Thyroid gland (tissue), 4 donors: ENCODE data around the gene WDR7.

Experiments
- POLR2A ChIP-seq, 2 donors: fragments of 450-650 bp; IDR thresholded peaks; one replicate each; pipeline ENCODE4 v1.6.1; 2017; ENCODE audit warnings: antibody characterized with exemption in 2 of 2, mild to moderate bottlenecking in 2 of 2, moderate library complexity in 1 of 2
- TF ChIP-seq, protein P1 (sequence below), 6 experiments: fragments of 200-600 bp in 3 of 6; fragments of 450-650 bp in 3 of 6; sonication (generic) in 3 of 6; IDR thresholded peaks; one replicate each; pipeline ENCODE4 v1.5.1; 2016 to 2019; ENCODE audit warnings: antibody characterized with exemption in 6 of 6, mild to moderate bottlenecking in 2 of 6, inconsistent platforms in 1 of 6, moderate library complexity in 1 of 6

GRCh38 chr18:56891870-56892269, 240.7 kb downstream of the WDR7 start:
- TF ChIP-seq, protein P1, sequence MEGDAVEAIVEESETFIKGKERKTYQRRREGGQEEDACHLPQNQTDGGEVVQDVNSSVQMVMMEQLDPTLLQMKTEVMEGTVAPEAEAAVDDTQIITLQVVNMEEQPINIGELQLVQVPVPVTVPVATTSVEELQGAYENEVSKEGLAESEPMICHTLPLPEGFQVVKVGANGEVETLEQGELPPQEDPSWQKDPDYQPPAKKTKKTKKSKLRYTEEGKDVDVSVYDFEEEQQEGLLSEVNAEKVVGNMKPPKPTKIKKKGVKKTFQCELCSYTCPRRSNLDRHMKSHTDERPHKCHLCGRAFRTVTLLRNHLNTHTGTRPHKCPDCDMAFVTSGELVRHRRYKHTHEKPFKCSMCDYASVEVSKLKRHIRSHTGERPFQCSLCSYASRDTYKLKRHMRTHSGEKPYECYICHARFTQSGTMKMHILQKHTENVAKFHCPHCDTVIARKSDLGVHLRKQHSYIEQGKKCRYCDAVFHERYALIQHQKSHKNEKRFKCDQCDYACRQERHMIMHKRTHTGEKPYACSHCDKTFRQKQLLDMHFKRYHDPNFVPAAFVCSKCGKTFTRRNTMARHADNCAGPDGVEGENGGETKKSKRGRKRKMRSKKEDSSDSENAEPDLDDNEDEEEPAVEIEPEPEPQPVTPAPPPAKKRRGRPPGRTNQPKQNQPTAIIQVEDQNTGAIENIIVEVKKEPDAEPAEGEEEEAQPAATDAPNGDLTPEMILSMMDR (IDR thresholded peaks at IDR 0.05), result no peak
- no peak for TF ChIP-seq POLR2A (IDR thresholded peaks at IDR 0.05)
